Lung (tissue), 12 donors: Measurements from ENCODE around the gene TRERF1. TPM values are rescaled to one million over a fixed set of nuclear protein-coding genes. Genes with fewer than 3 reads are reported as not detected.

Experiments used
- ATAC-seq: fragments of 200-7000 bp; cut with Tn5 transposase; one replicate; pipeline ENCODE4 v1.9.1; 2020; ENCODE audit warnings: moderate number of reproducible peaks; ENCODE audit not compliant: insufficient read depth, low FRiP score
- DNase-seq, 3 donors: peaks; one replicate each; pipeline ENCODE4 v3.0.0-alpha.2; 2013 to 2017
- H3K27ac ChIP-seq, 2 donors: one replicate each; pipeline ENCODE4 v1.5.1; 2013; ENCODE audit warnings: mild to moderate bottlenecking in 2 of 2, moderate library complexity in 2 of 2, control low read depth in 1 of 2, inconsistent platforms in 1 of 2, low read depth in 1 of 2, low read length in 1 of 2
- H3K27me3 ChIP-seq, 3 donors: one replicate each; pipeline ENCODE4 v1.5.1; 2013; ENCODE audit warnings: low read length in 2 of 3; ENCODE audit not compliant: control insufficient read depth in 3 of 3, insufficient read depth in 3 of 3
- H3K36me3 ChIP-seq, 4 donors: one replicate each; pipeline ENCODE4 v1.5.1; 2013; ENCODE audit warnings: low read length in 4 of 4, mild to moderate bottlenecking in 1 of 4, moderate library complexity in 1 of 4; ENCODE audit not compliant: control insufficient read depth in 4 of 4, insufficient read depth in 4 of 4
- H3K4me1 ChIP-seq, 5 donors: one replicate each; pipeline ENCODE4 v1.5.1; 2013; ENCODE audit warnings: low read length in 5 of 5, mild to moderate bottlenecking in 2 of 5, moderate library complexity in 1 of 5; ENCODE audit not compliant: control insufficient read depth in 5 of 5, insufficient read depth in 5 of 5
- H3K4me3 ChIP-seq: one replicate; pipeline ENCODE4 v1.5.1; 2013; ENCODE audit warnings: mild to moderate bottlenecking, control low read depth, moderate library complexity
- H3K9ac ChIP-seq, 2 donors: one replicate each; pipeline ENCODE4 v1.5.1; 2013; ENCODE audit warnings: low read length in 2 of 2, control low read depth in 1 of 2; ENCODE audit not compliant: insufficient read depth in 1 of 2
- H3K9me3 ChIP-seq, 4 donors: one replicate each; pipeline ENCODE4 v1.5.1; 2013; ENCODE audit warnings: low read length in 3 of 4, mild to moderate bottlenecking in 1 of 4, moderate library complexity in 1 of 4; ENCODE audit not compliant: control insufficient read depth in 4 of 4, insufficient read depth in 3 of 4
- CTCF ChIP-seq: IDR thresholded peaks from 2 replicates; pipeline ENCODE4 v1.5.1; 2012; ENCODE audit warnings: mild to moderate bottlenecking; ENCODE audit errors: control extremely low read depth, extremely low read depth
- WGBS, 2 donors: extraction: QIAGEN DNeasy Blood & Tissue Kit; methylation state at CpG; one replicate each; pipeline ENCODE4 v1.1.7; 2013; 5-methylcytosine and 5-hydroxymethylcytosine counted together
- polyA plus RNA-seq, 2 donors: library from polyadenylated mRNA; stranded (reverse); fragments of 200-250 nt; gene quantifications; one replicate each; pipeline ENCODE4 v1.2.1, GENCODE V29; 2013
- total RNA-seq, 2 donors: library from RNA; depleted of rRNA in 1 of 2; stranded (reverse); fragments of >200 nt in 1 of 2; gene quantifications; one replicate each; pipeline ENCODE4 v1.2.1, GENCODE V29; 2014 to 2021
- donor health status: control.
- donor health status: control.
- donor health status: Bipolar disorder and iron deficiency.
- donor health status: healthy.
- donor health status: DM: yes; HTN: yes; CAD: no.

Gene TRERF1
- total and polyA plus RNA-seq, 4 donors, result 1.2 to 10.4 (median 3.3) TPM

GRCh38 chr6:42388046-42388445 is 63.7 kb downstream of the TRERF1 start:
- H3K9me3 ChIP-seq, result no peaks in the 10 kb centered on the region
- no peaks in the 10 kb centered on the region for H3K36me3 ChIP-seq
- ATAC-seq (no peak), DNase-seq (no peak)
- H3K4me3 ChIP-seq, result no peak overlapping the region
- no peak for TF ChIP-seq CTCF
- H3K27me3 ChIP-seq, result no peaks in the 10 kb centered on the region
- 93 to 97% methylated on average over 4 of the region's 4 CpGs for WGBS, 2 donors
- peaks cover 0 to 21% (median 0%) of the 10 kb centered on the region in 5 donors for H3K4me1 ChIP-seq
- H3K9ac ChIP-seq, result no peak overlapping the region
- H3K27ac ChIP-seq, result no peak overlapping the region

DNA sequence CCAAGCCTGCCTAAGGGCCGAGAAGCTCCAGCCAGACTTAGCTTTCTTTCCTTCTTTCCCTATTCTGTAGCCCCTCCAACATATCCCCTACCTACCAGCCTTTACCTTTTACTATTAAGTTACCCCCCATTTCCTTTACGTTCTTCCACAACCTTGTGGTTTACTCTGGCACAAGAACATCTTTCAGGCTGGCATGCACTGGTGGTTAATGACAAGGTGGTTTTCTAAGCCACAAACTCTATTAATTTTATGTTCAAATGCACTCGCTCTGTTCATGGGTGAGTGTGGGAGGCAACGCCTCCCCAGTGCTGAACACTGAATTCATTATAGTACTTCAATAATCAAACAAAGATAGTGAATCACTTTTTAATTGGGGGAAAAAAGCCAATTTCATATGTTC is 64.4 kb downstream of the TRERF1 start:
- WGBS, 2 donors, result 36 to 67% methylated on average over 4 of the region's 4 CpGs
- no peak overlapping the region for H3K4me3 ChIP-seq
- no peak for TF ChIP-seq CTCF
- no peak overlapping the region for H3K9ac ChIP-seq
- no peaks in the 10 kb centered on the region for H3K36me3 ChIP-seq
- peaks cover 0 to 21% (median 0%) of the 10 kb centered on the region in 5 donors for H3K4me1 ChIP-seq
- no peak overlapping the region for H3K27ac ChIP-seq
- no peaks in the 10 kb centered on the region for H3K27me3 ChIP-seq
- H3K9me3 ChIP-seq, result no peaks in the 10 kb centered on the region
- ATAC-seq, result no peak
- no peak for DNase-seq

DNA sequence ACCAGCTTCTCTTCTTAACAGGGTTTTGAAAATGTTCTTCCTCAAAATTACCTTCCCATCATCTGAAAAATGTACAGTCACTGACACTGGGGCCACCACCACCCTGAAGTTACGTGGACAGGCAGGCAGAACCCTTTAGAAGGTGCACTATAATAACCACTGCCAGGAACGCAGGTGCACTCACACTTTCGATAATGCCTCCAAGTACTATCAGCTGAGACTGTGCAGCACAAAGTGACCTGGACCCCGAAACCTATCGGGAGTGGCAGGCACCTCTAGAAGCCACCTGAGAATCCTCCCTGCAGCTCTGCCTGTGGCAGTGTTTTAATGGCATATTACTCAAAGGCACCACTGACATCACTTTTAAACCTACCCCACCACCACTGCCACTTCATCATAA is 66.4 kb downstream of the TRERF1 start:
- no peak overlapping the region for H3K4me3 ChIP-seq
- H3K27ac ChIP-seq, result no peak overlapping the region
- H3K4me1 ChIP-seq, result peaks cover 0 to 18% (median 3%) of the 10 kb centered on the region in 5 donors
- no peaks in the 10 kb centered on the region for H3K36me3 ChIP-seq
- DNase-seq (no peak), ATAC-seq (no peak)
- 91 to 94% methylated on average over 5 of the region's 5 CpGs for WGBS, 2 donors
- no peak for TF ChIP-seq CTCF
- H3K9me3 ChIP-seq, result no peaks in the 10 kb centered on the region
- no peak overlapping the region for H3K9ac ChIP-seq
- no peaks in the 10 kb centered on the region for H3K27me3 ChIP-seq
